ENCODE results near the gene NR6A1.

DNA sequence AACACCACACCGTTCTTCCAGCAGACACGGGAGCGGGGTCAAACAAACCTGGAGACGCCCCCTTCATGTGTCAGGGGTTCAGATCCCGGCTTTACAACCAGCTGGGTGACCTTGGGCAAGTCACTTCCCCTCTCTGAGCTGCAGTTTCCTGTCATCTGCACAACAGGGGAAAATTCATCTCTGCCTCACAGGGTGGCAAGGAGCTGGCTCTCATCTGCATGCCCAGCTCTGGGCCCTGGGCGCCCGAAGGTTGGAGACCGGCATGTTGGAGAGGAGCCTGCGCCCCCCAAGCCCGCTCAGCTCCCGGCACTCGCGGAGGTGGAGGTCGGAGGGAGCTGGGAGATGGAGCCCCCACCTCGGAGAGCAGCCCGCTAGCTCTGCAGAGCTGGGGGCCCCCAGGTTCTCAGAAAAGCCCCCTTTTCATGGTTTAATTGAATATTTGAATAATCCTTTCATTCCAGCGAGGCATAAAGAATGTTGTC lies 284.3 kb downstream of the NR6A1 start:
- TF ChIP-seq CTCF (conservative IDR thresholded peaks at IDR 0.05; ENCODE audit: low read depth, low read length): no peak
- TF ChIP-seq EZH2 (IDR thresholded peaks at IDR 0.05; ENCODE audit: low read length, unreplicated experiment): no peak
- no peak for TF ChIP-seq EZH2phosphoT487 (IDR thresholded peaks at IDR 0.05; ENCODE audit: borderline replicate concordance, low read length)
